ENCODE measurements around the gene JAKMIP1.

Gene JAKMIP1

GRCh38 chr4:5988086-5988845 lies 212.1 kb downstream of the JAKMIP1 start:
- Histone ChIP-seq H3K27me3 (replicated peaks; ENCODE audit: control insufficient read depth, insufficient read depth, low read length) (peaks cover 9% of the 10 kb centered on the region), H3K36me3 (ENCODE audit: control insufficient read depth, insufficient read depth, low read length, severe bottlenecking) (no peaks in the 10 kb centered on the region), H3K4me1 (ENCODE audit: control insufficient read depth, insufficient read depth, low read length) (no peaks in the 10 kb centered on the region), H3K9ac (ENCODE audit: low read length) (no peak overlapping the region), H3K4me3 (ENCODE audit: low read length) (no peak overlapping the region), H3K9me3 (ENCODE audit: control insufficient read depth, low read length) (peaks cover 14% of the 10 kb centered on the region)
- no peak for DNase-seq (ENCODE audit: low read depth)

- no peak for DNase-seq (ENCODE audit: low read depth)
- Histone ChIP-seq H3K27me3 (replicated peaks; ENCODE audit: control insufficient read depth, insufficient read depth, low read length) (peaks cover under 1% of the 10 kb centered on the region), H3K9me3 (ENCODE audit: control insufficient read depth, low read length) (peaks cover 14% of the 10 kb centered on the region), H3K9ac (ENCODE audit: low read length) (no peak overlapping the region), H3K4me1 (ENCODE audit: control insufficient read depth, insufficient read depth, low read length) (no peaks in the 10 kb centered on the region), H3K4me3 (ENCODE audit: low read length) (no peak overlapping the region), H3K36me3 (ENCODE audit: control insufficient read depth, insufficient read depth, low read length, severe bottlenecking) (no peaks in the 10 kb centered on the region)
Measured at GRCh38 chr4:5984843-5985242, 215.5 kb downstream of the JAKMIP1 start.

- no peak overlapping the region for H3K4me3 ChIP-seq (ENCODE audit: low read length)
- no peak for DNase-seq (ENCODE audit: low read depth)
Measured at GRCh38 chr4:5982156-5982973, 218.0 kb downstream of the JAKMIP1 start.

GRCh38 chr4:5980436-5981155 lies 219.8 kb downstream of the JAKMIP1 start:
- peaks cover 14% of the 10 kb centered on the region for H3K9me3 ChIP-seq (ENCODE audit: control insufficient read depth, low read length)
- no peaks in the 10 kb centered on the region for H3K36me3 ChIP-seq (ENCODE audit: control insufficient read depth, insufficient read depth, low read length, severe bottlenecking)
- DNase-seq (ENCODE audit: low read depth) = no peak
- H3K27me3 ChIP-seq (replicated peaks; ENCODE audit: control insufficient read depth, insufficient read depth, low read length) = peaks cover 24% of the 10 kb centered on the region
- no peak overlapping the region for H3K4me3 ChIP-seq (ENCODE audit: low read length)
- H3K9ac ChIP-seq (ENCODE audit: low read length) = no peak overlapping the region
- no peaks in the 10 kb centered on the region for H3K4me1 ChIP-seq (ENCODE audit: control insufficient read depth, insufficient read depth, low read length)

More at GRCh38 chr4:5982156-5982973, 218.0 kb downstream of the JAKMIP1 start:
- no peaks in the 10 kb centered on the region for H3K4me1 ChIP-seq (ENCODE audit: control insufficient read depth, insufficient read depth, low read length)
- peaks cover 17% of the 10 kb centered on the region for H3K27me3 ChIP-seq (replicated peaks; ENCODE audit: control insufficient read depth, insufficient read depth, low read length)
- H3K9me3 ChIP-seq (ENCODE audit: control insufficient read depth, low read length) = peaks cover 14% of the 10 kb centered on the region
- no peak overlapping the region for H3K9ac ChIP-seq (ENCODE audit: low read length)
- H3K36me3 ChIP-seq (ENCODE audit: control insufficient read depth, insufficient read depth, low read length, severe bottlenecking) = no peaks in the 10 kb centered on the region

GRCh38 chr4:5979981-5980380 lies 220.4 kb downstream of the JAKMIP1 start:
- H3K4me3 ChIP-seq (ENCODE audit: low read length) = no peak overlapping the region
- no peaks in the 10 kb centered on the region for H3K36me3 ChIP-seq (ENCODE audit: control insufficient read depth, insufficient read depth, low read length, severe bottlenecking)
- peak; percentile 4 for DNase-seq (ENCODE audit: low read depth)
- H3K9ac ChIP-seq (ENCODE audit: low read length) = no peak overlapping the region
- H3K27me3 ChIP-seq (replicated peaks; ENCODE audit: control insufficient read depth, insufficient read depth, low read length) = peaks cover 28% of the 10 kb centered on the region
- no peaks in the 10 kb centered on the region for H3K4me1 ChIP-seq (ENCODE audit: control insufficient read depth, insufficient read depth, low read length)
- H3K9me3 ChIP-seq (ENCODE audit: control insufficient read depth, low read length) = peaks cover 13% of the 10 kb centered on the region

GRCh38 chr4:5976921-5977320 lies 223.4 kb downstream of the JAKMIP1 start:
- H3K27me3 ChIP-seq (replicated peaks; ENCODE audit: control insufficient read depth, insufficient read depth, low read length) = peaks cover 46% of the 10 kb centered on the region
- no peak for DNase-seq (ENCODE audit: low read depth)

GRCh38 chr4:5976431-5976830 lies 223.9 kb downstream of the JAKMIP1 start:
- no peaks in the 10 kb centered on the region for H3K36me3 ChIP-seq (ENCODE audit: control insufficient read depth, insufficient read depth, low read length, severe bottlenecking)
- no peak overlapping the region for H3K4me3 ChIP-seq (ENCODE audit: low read length)
- no peaks in the 10 kb centered on the region for H3K4me1 ChIP-seq (ENCODE audit: control insufficient read depth, insufficient read depth, low read length)
- H3K27me3 ChIP-seq (replicated peaks; ENCODE audit: control insufficient read depth, insufficient read depth, low read length) = peaks cover 46% of the 10 kb centered on the region
- DNase-seq (ENCODE audit: low read depth) = no peak
- no peak overlapping the region for H3K9ac ChIP-seq (ENCODE audit: low read length)
- no peaks in the 10 kb centered on the region for H3K9me3 ChIP-seq (ENCODE audit: control insufficient read depth, low read length)

More at GRCh38 chr4:5976921-5977320, 223.4 kb downstream of the JAKMIP1 start:
- Histone ChIP-seq H3K4me3 (ENCODE audit: low read length) (no peak overlapping the region), H3K36me3 (ENCODE audit: control insufficient read depth, insufficient read depth, low read length, severe bottlenecking) (no peaks in the 10 kb centered on the region), H3K9ac (ENCODE audit: low read length) (no peak overlapping the region), H3K9me3 (ENCODE audit: control insufficient read depth, low read length) (no peaks in the 10 kb centered on the region), H3K4me1 (ENCODE audit: control insufficient read depth, insufficient read depth, low read length) (no peaks in the 10 kb centered on the region)
